Calu3 (cell line): Measurements from ENCODE around the gene CXCL6. TPM values are rescaled to one million over a fixed set of nuclear protein-coding genes. Genes with fewer than 3 reads are reported as not detected.

Experiments
- Bru-seq: library from RNA; stranded (reverse); fragments of 400-500 nt; gene quantifications from one replicate; lab custom pipeline; 2021; lab: Mats Ljungman, UMichigan
- BruChase-seq, 2 experiments: library from RNA; stranded (reverse); fragments of 400-500 nt; gene quantifications; one replicate each; lab custom pipeline; 2021; lab: Mats Ljungman, UMichigan
- BruUV-seq: library from RNA; stranded (reverse); fragments of 400-500 nt; replicated peaks from 2 replicates; lab custom pipeline; 2021; lab: Mats Ljungman, UMichigan
- CTCF ChIA-PET: fragments of 300-600 bp; sonication (Branson Sonifier 250); formaldehyde crosslinking; loops from one replicate; lab custom pipeline; 2022; ENCODE audit warnings: antibody characterized with exemption; lab: Charles Lee
- DNase-seq: peaks from one replicate; pipeline ENCODE4 v3.0.0; 2022
- H3K27ac Mint-ChIP-seq: one replicate; pipeline ENCODE4 v1.8.0; 2022; ENCODE audit warnings: mixed read lengths; ENCODE audit not compliant: unreplicated experiment
- H3K27me3 Mint-ChIP-seq: one replicate; pipeline ENCODE4 v1.8.0; 2022; ENCODE audit warnings: mixed read lengths; ENCODE audit not compliant: unreplicated experiment
- H3K36me3 Mint-ChIP-seq: one replicate; pipeline ENCODE4 v1.8.0; 2022; ENCODE audit warnings: mild to moderate bottlenecking, moderate library complexity, mixed read lengths; ENCODE audit not compliant: insufficient read depth, unreplicated experiment
- H3K4me1 Mint-ChIP-seq: one replicate; pipeline ENCODE4 v1.8.0; 2022; ENCODE audit warnings: mild to moderate bottlenecking, low read depth, mixed read lengths; ENCODE audit not compliant: unreplicated experiment
- H3K4me3 Mint-ChIP-seq: one replicate; pipeline ENCODE4 v1.8.0; 2022; ENCODE audit warnings: mild to moderate bottlenecking, low read depth, moderate library complexity, mixed read lengths; ENCODE audit not compliant: unreplicated experiment
- H3K9me3 Mint-ChIP-seq: one replicate; pipeline ENCODE4 v1.8.0; 2022; ENCODE audit warnings: low read depth, mixed read lengths; ENCODE audit not compliant: unreplicated experiment
- CTCF ChIP-seq: fragments of 200-600 bp; IDR thresholded peaks from one replicate; pipeline ENCODE4 v1.8.0; 2022; ENCODE audit warnings: antibody characterized with exemption; ENCODE audit not compliant: unreplicated experiment
- intact Hi-C: fragments of 100-400 bp; cut with micrococcal nuclease; formaldehyde crosslinking; loops from one replicate; pipeline ENCODE4 v1.10.0; 2022; ENCODE audit not compliant: unreplicated experiment
- long read RNA-seq: library from polyadenylated mRNA; stranded (forward); transcript quantifications from one replicate; pipeline ENCODE4 v2.0.0, GENCODE V29; 2022
- total RNA-seq: library from RNA; stranded (reverse); gene quantifications from 2 replicates; pipeline ENCODE4 v1.2.3, GENCODE V29; 2022

CXCL6 gene
- total RNA-seq (48.2 and 91.0 TPM in 2 replicates), Bru-seq, nascent RNA (percentile 87 among the genes with signal in this experiment), BruChase-seq, experiment 1, labeled RNA remaining after a 6-hour chase (percentile 100 among the genes with signal in this experiment), BruChase-seq, experiment 2, labeled RNA remaining after a 2-hour chase (percentile 99 among the genes with signal in this experiment)
- long read RNA-seq, transcript CXCL6-201 (4 exons, 1,718 nt) = major isoform, 149 of 162 reads
- long read RNA-seq, partial matches to known transcripts = 4 of 162 reads
- long read RNA-seq, other reads (novel, unspliced or antisense) = 7 of 162 reads

- peaks cover 2% of the 10 kb centered on the region for H3K9me3 Mint-ChIP-seq
- peaks cover 27% of the 10 kb centered on the region for H3K36me3 Mint-ChIP-seq
- H3K27me3 Mint-ChIP-seq = no peaks in the 10 kb centered on the region
- peak; percentile 56 for DNase-seq
- no peak for TF ChIP-seq CTCF
- BruUV-seq = TSS peak; percentile 83
- peaks cover 14% of the 10 kb centered on the region for H3K4me1 Mint-ChIP-seq
- peak within 1 kb of the TSS; percentile 75 for H3K4me3 Mint-ChIP-seq
- intact Hi-C loops = no loop called here
- peak within 1 kb of the TSS; percentile 19 for H3K27ac Mint-ChIP-seq
- CTCF ChIA-PET = interaction anchor here (0.6 to 0.8 kb wide), 4 partner anchors 28 to 208 kb away, joined by 3 to 4 read pairs (median 4); no protein-coding TSS in a partner anchor
Measured at GRCh38 chr4:73836373-73837279, at the start of gene CXCL6. Gene CXCL6 (plus strand): TSS chr4:73836678. CDS start chr4:73836751, 73 bp downstream.

DNA sequence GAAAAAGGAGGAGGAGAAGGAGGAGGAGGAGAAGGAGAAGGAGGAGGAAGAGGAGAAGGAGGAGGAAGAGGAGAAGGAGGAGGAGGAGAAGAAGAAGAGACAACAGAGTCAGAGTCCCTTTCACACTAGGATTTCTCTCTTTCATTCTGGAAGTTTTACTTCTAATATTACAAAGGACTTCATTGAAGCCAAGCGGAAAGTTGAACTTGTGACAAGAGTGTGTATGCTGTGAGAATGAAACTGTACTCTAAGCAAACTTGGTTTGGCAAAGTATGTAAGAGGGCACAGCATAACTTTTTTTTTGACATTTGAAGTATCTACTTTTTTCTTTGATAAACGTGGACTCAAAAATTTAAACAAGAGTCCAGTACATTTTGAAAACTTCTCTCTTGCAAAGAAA is 48.1 kb upstream of the CXCL6 start:
- no peaks in the 10 kb centered on the region for H3K36me3 Mint-ChIP-seq
- no peaks in the 10 kb centered on the region for H3K4me1 Mint-ChIP-seq
- TF ChIP-seq CTCF = no peak
- H3K4me3 Mint-ChIP-seq = no peak overlapping the region
- BruUV-seq = no TSS peak
- intact Hi-C loops = no loop called here
- H3K27ac Mint-ChIP-seq = no peak overlapping the region
- peaks cover under 1% of the 10 kb centered on the region for H3K9me3 Mint-ChIP-seq
- DNase-seq = no peak
- H3K27me3 Mint-ChIP-seq = no peaks in the 10 kb centered on the region
- CTCF ChIA-PET = no interaction called here

DNA sequence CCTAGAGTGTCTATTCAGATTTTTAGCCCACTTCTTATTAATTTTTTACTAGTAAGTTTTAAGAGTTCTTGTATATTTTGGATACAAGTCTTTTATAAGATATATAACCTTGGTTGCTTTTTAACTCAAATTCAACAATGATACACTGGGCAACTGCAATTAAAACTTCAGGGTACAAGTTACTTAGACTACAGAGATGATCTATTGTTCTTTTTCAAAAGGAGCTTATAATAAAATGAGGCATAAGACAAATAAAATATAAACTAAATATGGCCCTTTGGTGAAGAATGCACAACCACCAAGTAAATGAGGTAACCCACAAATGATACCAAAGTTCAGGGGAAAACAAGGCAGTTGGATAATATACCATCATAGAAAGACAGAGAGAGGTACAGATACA is 37.6 kb upstream of the CXCL6 start:
- no TSS peak for BruUV-seq
- intact Hi-C loops = no loop called here
- H3K4me1 Mint-ChIP-seq = no peaks in the 10 kb centered on the region
- H3K36me3 Mint-ChIP-seq = no peaks in the 10 kb centered on the region
- no peaks in the 10 kb centered on the region for H3K27me3 Mint-ChIP-seq
- H3K27ac Mint-ChIP-seq = no peak overlapping the region
- TF ChIP-seq CTCF = no peak
- DNase-seq = no peak
- H3K4me3 Mint-ChIP-seq = no peak overlapping the region
- H3K9me3 Mint-ChIP-seq = peaks cover 3% of the 10 kb centered on the region
- CTCF ChIA-PET = no interaction called here

DNA sequence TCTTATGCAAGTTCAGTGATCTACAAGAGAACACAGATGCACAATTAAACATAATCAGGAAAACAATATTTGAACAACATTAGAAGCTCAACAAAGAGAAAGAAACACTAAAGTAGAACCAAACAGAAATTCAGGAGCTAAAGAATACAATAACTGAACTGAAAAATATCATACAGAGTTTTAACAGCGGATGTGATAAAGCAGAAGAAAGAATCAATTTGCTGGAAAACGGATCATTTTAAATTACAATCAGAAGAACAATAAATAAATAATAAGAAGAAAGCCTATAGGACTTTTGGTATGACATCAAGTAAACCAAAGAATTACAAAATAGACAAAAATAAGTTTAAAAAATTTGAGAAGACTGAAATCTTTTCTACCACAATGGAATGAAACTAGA is 36.3 kb upstream of the CXCL6 start:
- H3K9me3 Mint-ChIP-seq = peaks cover 3% of the 10 kb centered on the region
- CTCF ChIA-PET = no interaction called here
- H3K27ac Mint-ChIP-seq = no peak overlapping the region
- no peaks in the 10 kb centered on the region for H3K36me3 Mint-ChIP-seq
- no peak overlapping the region for H3K4me3 Mint-ChIP-seq
- intact Hi-C loops = no loop called here
- no peaks in the 10 kb centered on the region for H3K27me3 Mint-ChIP-seq
- no peak for DNase-seq
- no peaks in the 10 kb centered on the region for H3K4me1 Mint-ChIP-seq
- TF ChIP-seq CTCF = no peak
- no TSS peak for BruUV-seq
